Measurements from ENCODE around the gene RBM7. TPM values are rescaled to one million over a fixed set of nuclear protein-coding genes. Genes with fewer than 3 reads are reported as not detected.

RBM7 gene
- polyA plus RNA-seq, 1 donor from 2014 or later: 36.2 TPM

DNA sequence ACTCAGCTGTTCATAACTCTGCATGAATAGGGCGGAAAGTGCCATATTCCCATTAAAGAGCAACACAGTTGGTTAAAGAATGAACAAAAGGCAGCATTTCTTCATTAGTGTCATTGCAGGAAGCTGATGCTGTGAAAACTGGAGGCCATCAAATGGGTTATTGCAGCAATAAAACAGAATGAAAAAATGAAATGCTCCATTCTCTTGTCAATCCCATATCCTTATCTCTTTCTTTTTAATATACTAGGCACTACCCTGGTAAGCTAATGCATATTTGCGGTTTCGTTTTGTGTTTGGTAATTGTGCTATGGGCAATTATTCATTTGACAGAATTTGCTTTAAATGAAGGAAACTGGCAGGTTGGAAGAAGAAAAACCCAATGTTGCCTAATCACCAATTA is 25.4 kb upstream of the RBM7 start:
- no peak overlapping the region for H3K4me3 ChIP-seq (ENCODE audit: low read length)
- TF ChIP-seq SMC3 (conservative IDR thresholded peaks at IDR 0.05; ENCODE audit: poor library complexity) (no peak), TAF1 (IDR thresholded peaks at IDR 0.05; ENCODE audit: low read depth) (no peak), EP300 (conservative IDR thresholded peaks at IDR 0.05; ENCODE audit: poor library complexity, severe bottlenecking) (no peak), CTCF (IDR thresholded peaks at IDR 0.05; ENCODE audit: poor library complexity, severe bottlenecking) (no peak), EZH2 (IDR thresholded peaks at IDR 0.05; ENCODE audit: borderline replicate concordance, insufficient read depth, low read length, poor library complexity, severe bottlenecking) (no peak), POLR2AphosphoS5 (IDR thresholded peaks at IDR 0.05) (no peak), MXI1 (conservative IDR thresholded peaks at IDR 0.05; ENCODE audit: poor library complexity, severe bottlenecking) (no peak), RAD21 (conservative IDR thresholded peaks at IDR 0.05) (no peak)
- TF ChIP-seq, protein P1, sequence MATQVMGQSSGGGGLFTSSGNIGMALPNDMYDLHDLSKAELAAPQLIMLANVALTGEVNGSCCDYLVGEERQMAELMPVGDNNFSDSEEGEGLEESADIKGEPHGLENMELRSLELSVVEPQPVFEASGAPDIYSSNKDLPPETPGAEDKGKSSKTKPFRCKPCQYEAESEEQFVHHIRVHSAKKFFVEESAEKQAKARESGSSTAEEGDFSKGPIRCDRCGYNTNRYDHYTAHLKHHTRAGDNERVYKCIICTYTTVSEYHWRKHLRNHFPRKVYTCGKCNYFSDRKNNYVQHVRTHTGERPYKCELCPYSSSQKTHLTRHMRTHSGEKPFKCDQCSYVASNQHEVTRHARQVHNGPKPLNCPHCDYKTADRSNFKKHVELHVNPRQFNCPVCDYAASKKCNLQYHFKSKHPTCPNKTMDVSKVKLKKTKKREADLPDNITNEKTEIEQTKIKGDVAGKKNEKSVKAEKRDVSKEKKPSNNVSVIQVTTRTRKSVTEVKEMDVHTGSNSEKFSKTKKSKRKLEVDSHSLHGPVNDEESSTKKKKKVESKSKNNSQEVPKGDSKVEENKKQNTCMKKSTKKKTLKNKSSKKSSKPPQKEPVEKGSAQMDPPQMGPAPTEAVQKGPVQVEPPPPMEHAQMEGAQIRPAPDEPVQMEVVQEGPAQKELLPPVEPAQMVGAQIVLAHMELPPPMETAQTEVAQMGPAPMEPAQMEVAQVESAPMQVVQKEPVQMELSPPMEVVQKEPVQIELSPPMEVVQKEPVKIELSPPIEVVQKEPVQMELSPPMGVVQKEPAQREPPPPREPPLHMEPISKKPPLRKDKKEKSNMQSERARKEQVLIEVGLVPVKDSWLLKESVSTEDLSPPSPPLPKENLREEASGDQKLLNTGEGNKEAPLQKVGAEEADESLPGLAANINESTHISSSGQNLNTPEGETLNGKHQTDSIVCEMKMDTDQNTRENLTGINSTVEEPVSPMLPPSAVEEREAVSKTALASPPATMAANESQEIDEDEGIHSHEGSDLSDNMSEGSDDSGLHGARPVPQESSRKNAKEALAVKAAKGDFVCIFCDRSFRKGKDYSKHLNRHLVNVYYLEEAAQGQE (IDR thresholded peaks at IDR 0.05; ENCODE audit: borderline replicate concordance): no peak
- H3K9me2 ChIP-seq (ENCODE audit: insufficient read depth, low read length): no peaks in the 10 kb centered on the region
- H3K9me3 ChIP-seq (ENCODE audit: low read length): no peaks in the 10 kb centered on the region
- H4K20me1 ChIP-seq (ENCODE audit: insufficient read depth): no peaks in the 10 kb centered on the region
- H3K27me3 ChIP-seq (ENCODE audit: insufficient read depth, low read depth, low read length): no peaks in the 10 kb centered on the region
- H3K27ac ChIP-seq (ENCODE audit: low read length): no peak overlapping the region
- H3F3A ChIP-seq (ENCODE audit: insufficient read depth, low read length, poor library complexity, severe bottlenecking): no peaks in the 10 kb centered on the region
- no peak overlapping the region for H3K9ac ChIP-seq (ENCODE audit: low read length)
- no peaks in the 10 kb centered on the region for H3K36me3 ChIP-seq (ENCODE audit: insufficient read depth, low read length)
- H3K4me2 ChIP-seq (ENCODE audit: low read length): no peak overlapping the region
- H2AFZ ChIP-seq (ENCODE audit: low read depth, low read length): no peak overlapping the region
- H3K79me2 ChIP-seq (replicated peaks; ENCODE audit: insufficient read depth, low read length): no peaks in the 10 kb centered on the region

DNA sequence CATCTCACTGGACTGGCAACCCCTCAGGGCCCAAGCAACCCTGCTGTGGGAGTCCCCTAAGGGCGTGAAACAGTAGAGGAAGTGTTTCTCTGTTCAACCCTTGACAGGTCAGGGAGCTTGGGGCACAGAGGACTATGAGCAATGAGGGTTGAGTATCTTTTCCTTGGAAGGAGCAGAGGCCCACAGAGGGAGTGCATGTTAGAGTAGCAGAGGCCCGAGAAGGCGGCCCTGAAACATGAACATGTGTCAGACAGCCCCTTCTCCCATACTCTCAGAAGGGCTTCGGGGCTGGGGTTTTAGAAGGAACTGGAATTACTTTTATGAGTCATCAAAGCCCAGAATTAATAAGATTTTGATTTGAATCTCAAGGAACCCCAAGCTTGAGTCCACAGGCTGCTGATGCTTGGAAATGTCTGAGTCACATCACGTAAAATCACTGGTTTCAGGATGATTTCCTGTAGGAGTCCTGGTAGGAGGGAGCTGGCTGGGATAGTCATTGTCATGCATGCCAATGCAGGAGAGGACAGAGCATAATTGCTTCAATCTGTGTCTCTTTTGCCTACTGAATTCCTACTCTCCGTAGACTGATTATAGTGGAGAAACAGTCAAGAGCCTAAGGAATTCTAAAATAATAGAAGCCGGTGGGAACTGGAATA is 22.7 kb upstream of the RBM7 start:
- Histone ChIP-seq H3K9me2 (ENCODE audit: insufficient read depth, low read length) (no peaks in the 10 kb centered on the region), H3F3A (ENCODE audit: insufficient read depth, low read length, poor library complexity, severe bottlenecking) (no peaks in the 10 kb centered on the region), H3K9me3 (ENCODE audit: low read length) (no peaks in the 10 kb centered on the region), H3K4me2 (ENCODE audit: low read length) (no peak overlapping the region), H3K79me2 (replicated peaks; ENCODE audit: insufficient read depth, low read length) (no peaks in the 10 kb centered on the region), H3K27ac (ENCODE audit: low read length) (no peak overlapping the region), H3K9ac (ENCODE audit: low read length) (no peak overlapping the region), H3K27me3 (ENCODE audit: insufficient read depth, low read depth, low read length) (no peaks in the 10 kb centered on the region), H3K4me3 (ENCODE audit: low read length) (no peak overlapping the region), H3K36me3 (ENCODE audit: insufficient read depth, low read length) (no peaks in the 10 kb centered on the region), H2AFZ (ENCODE audit: low read depth, low read length) (no peak overlapping the region), H4K20me1 (ENCODE audit: insufficient read depth) (no peaks in the 10 kb centered on the region)
- TF ChIP-seq CTCF (IDR thresholded peaks at IDR 0.05; ENCODE audit: poor library complexity, severe bottlenecking) (no peak), POLR2AphosphoS5 (IDR thresholded peaks at IDR 0.05) (no peak), RAD21 (conservative IDR thresholded peaks at IDR 0.05) (no peak)
- TF ChIP-seq, protein P1 (IDR thresholded peaks at IDR 0.05; ENCODE audit: borderline replicate concordance): no peak

Measured in neural cell (in vitro differentiated cells).